Measurements from ENCODE around the gene LRCOL1.

Gene LRCOL1

DNA sequence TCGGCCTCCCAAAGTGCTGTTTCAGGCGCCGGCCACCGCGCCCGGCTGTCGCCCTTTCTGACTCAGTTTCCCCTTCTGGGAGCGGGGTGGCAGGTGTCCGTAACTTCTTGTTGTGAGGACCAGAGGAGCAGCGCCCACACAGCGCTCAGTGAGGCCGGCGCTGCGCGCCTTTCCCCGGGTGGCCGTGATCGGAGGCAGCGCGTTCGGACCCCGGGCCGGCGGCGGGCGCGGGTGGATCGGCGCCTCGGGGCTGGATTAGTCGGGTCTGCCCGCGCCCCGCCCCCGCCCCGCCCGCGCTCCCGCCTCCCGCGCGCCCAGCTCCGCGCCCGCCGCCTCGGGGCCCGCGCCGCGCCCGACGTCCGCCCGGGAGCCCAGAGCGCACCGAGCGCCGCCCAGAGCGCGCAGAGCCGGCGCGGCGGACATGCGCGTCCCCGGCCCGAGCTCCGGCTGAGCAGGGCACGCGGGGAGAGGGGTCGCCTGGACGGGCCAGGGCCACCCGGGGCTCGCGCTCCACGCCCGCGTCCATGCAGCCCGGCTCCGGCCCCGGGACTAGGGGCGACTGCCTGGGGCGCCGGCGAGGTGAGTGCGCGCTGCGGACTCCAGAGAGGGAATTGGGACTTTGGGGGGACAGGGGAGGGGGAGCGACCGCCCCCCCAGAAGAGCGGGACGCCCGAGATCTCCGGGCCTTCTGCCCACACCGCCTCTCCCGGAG, 50.6 kb downstream of the LRCOL1 start:
- peak overlapping the region; percentile 57 for H3K4me3 ChIP-seq (ENCODE audit: low read length)
- TF ChIP-seq, protein P1, sequence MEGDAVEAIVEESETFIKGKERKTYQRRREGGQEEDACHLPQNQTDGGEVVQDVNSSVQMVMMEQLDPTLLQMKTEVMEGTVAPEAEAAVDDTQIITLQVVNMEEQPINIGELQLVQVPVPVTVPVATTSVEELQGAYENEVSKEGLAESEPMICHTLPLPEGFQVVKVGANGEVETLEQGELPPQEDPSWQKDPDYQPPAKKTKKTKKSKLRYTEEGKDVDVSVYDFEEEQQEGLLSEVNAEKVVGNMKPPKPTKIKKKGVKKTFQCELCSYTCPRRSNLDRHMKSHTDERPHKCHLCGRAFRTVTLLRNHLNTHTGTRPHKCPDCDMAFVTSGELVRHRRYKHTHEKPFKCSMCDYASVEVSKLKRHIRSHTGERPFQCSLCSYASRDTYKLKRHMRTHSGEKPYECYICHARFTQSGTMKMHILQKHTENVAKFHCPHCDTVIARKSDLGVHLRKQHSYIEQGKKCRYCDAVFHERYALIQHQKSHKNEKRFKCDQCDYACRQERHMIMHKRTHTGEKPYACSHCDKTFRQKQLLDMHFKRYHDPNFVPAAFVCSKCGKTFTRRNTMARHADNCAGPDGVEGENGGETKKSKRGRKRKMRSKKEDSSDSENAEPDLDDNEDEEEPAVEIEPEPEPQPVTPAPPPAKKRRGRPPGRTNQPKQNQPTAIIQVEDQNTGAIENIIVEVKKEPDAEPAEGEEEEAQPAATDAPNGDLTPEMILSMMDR (IDR thresholded peaks at IDR 0.05; ENCODE audit: insufficient read depth, low read depth, low read length, missing control alignments): no peak
- peak; percentile 76 for DNase-seq (ENCODE audit: low read depth)

DNA sequence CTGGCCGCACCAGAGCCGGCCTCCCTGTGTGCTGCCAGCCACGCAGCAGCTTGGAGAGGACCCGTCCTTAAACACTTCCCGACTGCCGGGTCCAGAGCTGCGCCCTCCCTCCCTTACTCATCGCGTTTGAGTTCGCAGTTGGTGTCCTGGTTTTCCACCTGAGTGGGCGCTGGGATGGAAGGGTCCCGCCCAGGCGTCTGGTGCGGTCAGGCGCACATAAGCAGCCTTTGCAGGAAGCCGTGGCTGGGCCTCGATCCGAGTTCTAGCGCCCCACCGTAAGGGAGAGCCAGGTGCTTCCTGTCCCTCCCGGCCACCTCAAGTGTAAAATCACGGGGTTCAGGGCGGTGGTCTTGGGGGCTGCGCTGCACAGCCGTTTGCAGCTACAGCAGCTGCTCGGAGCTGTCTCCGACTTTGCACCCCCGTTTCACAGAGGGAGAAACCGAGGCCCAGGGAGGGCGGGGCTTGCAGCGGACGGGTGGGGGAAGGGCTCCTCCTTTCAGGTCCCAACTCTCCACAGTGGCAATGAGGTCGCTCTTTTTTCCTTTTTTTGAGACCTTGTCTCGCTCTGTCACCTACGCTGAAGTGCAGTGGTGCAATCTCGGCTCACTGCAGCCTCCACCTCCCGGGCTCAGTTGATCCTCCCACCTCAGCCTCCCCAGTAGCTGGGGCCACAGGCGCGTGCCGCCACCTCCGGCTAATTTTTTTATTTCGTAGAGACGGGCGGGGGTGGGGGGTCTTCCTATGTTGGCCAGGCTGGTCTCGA, 51.3 kb downstream of the LRCOL1 start:
- peak overlapping the region; percentile 49 for H3K4me3 ChIP-seq (ENCODE audit: low read length)
- no peak for DNase-seq (ENCODE audit: low read depth)

DNA sequence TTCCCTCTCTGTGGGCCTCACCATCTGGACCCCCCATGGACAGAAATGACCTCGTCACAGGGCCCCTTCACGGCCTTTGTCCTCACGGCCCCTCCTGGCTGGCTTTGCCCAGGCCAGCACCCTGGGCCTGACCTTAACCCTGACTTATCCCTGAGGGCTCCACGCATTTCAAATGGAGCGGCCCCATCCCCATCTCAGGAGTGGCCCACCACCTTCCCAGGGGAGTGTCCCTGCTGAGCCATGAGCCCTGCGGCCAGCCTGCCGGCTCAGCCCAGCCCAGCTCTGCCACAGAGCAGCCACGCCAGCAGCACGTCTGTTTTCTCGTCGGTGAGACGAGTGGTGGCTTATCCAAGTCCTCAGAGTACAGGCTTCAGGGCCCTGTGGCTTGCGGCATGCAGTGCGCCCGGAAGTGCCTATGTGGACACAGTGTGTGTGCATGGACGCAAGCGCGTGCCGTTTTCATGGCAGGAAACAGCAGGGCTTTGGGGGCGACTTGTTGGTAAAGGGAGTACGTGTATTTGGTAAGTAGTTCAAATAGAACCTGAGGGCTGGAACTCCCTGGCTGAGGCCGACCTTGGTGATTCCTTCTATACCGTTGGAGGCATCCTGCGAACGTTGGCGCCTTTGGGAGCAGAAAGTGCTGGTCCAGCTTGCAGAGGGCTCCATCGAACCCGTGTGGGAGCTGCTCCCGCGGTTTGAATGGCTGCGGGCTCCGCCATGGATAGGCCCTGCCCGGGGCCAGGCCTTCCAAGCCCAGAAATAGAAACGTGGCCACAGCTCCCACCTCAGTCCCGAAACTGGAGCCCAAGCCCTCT, 52.1 kb downstream of the LRCOL1 start:
- H3K4me3 ChIP-seq (ENCODE audit: low read length): no peak overlapping the region
- DNase-seq (ENCODE audit: low read depth): no peak
- TF ChIP-seq, protein P1 (IDR thresholded peaks at IDR 0.05; ENCODE audit: insufficient read depth, low read depth, low read length, missing control alignments): no peak

More for the DNA sequence above, 51.3 kb downstream of the LRCOL1 start:
- TF ChIP-seq, protein P1 (IDR thresholded peaks at IDR 0.05; ENCODE audit: insufficient read depth, low read depth, low read length, missing control alignments): no peak

DNA sequence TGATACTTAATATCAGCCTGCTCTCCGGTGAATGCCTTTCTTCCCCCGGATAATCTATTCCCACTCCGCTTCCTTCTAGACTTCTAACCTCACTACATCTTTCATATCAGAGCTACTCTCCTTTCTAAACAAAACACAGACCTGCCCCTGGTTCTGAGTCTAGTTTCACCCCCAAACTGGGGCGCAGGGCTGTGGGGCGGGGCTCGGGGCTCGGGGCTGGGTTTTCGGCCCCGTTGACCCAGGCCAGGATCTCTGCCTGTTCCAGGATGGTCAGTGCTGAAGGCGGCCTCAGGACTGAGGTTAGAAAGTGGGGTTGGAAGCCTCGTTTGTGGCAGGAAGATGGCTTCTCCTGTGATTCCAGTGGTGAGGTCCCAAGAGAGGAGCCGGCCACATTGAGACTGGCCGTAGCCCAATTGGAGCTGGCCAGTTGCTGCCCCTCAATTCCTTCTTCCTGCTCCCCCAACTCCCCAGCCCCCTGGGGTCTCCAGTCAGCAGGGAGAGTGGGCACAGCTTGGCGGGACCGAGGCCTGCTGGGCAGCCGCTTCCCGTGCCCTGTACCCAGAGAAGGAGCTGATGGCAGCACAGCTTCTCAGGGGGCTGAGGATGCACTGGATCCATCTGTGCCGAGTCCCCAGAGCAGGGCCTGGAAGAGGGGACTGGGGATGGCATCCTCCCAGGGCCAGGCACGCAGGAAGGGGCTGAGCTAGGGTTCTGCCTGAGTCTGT, 52.9 kb downstream of the LRCOL1 start:
- no peak overlapping the region for H3K4me3 ChIP-seq (ENCODE audit: low read length)
- TF ChIP-seq, protein P1 (IDR thresholded peaks at IDR 0.05; ENCODE audit: insufficient read depth, low read depth, low read length, missing control alignments): no peak
- DNase-seq (ENCODE audit: low read depth): no peak

DNA sequence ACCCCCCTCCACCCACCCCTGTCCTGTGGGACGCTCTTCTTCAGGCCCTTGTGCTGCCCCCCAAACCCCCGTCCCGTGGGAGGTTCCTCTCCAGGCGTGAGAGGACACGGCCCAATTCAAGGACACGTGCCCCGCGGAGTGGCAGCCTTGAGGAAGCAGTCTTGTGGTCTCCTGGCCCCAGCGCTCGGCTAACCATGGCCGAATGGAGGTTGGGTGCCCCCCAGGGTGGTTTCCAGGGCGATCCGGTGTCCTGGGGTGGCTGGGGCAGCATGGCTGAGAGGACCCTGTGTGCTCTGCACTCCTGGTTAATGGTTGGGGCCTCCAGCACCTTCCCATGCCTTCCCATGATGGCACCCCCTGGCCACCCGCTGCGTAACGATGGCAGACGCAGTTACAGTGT, 53.6 kb downstream of the LRCOL1 start:
- no peak overlapping the region for H3K4me3 ChIP-seq (ENCODE audit: low read length)
- TF ChIP-seq, protein P1 (IDR thresholded peaks at IDR 0.05; ENCODE audit: insufficient read depth, low read depth, low read length, missing control alignments): no peak
- DNase-seq (ENCODE audit: low read depth): no peak

DNA sequence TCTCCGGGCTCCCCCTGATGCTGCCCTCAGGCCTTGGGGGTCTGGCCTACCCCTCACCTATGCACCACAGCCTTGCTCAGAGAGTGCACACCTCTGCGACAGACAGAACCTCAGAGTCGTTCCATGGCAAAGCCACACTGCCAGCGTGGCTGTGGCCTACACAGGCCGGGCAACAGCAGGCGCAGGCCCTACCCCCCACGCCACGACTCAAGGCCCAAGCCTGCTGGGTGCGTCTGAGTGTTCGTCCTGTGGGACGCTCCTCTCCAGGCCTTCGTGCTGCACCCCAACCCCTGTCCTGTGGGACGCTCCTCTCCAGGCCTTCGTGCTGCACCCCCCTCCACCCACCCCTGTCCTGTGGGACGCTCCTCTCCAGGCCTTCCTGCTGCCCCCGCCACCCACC, 54.2 kb downstream of the LRCOL1 start:
- no peak for DNase-seq (ENCODE audit: low read depth)
- TF ChIP-seq, protein P1 (IDR thresholded peaks at IDR 0.05; ENCODE audit: insufficient read depth, low read depth, low read length, missing control alignments): no peak
- no peak overlapping the region for H3K4me3 ChIP-seq (ENCODE audit: low read length)
